Measurements from ENCODE around the gene MLANA.

GRCh38 chr9:5939530-5939929, 48.8 kb downstream of the MLANA start:
- TF ChIP-seq CTCF (conservative IDR thresholded peaks at IDR 0.05 in 1 of 2, IDR thresholded peaks at IDR 0.05 in 1 of 2; ENCODE audit: low read depth in 1 of 2, low read length in 2 of 2) (no peak), EZH2 (IDR thresholded peaks at IDR 0.05; ENCODE audit: low read length, missing control alignments) (no peak)

Measured in fibroblast of lung (primary cell).